A549 (cell line): ENCODE measurements around the gene MUC21.

Experiments used
- BHLHE40 ChIP-seq: IDR thresholded peaks from 2 replicates; pipeline ENCODE4 v1.6.1; 2012; ENCODE audit warnings: low read depth, low read length, inconsistent platforms
- EP300 ChIP-seq, 2 experiments: fragments of >200 bp; sonication (Bioruptor Twin); formaldehyde crosslinking; IDR thresholded peaks; 2 replicates in 1 of 2; 3 replicates in 1 of 2; pipeline ENCODE4 v1.6.1; 2016 to 2017
- HDAC2 ChIP-seq: fragments of 200-600 bp; sonication (generic); IDR thresholded peaks from 2 replicates; pipeline ENCODE4 v1.6.1; 2016
- MAFK ChIP-seq: fragments of 450-650 bp; IDR thresholded peaks from 2 replicates; pipeline ENCODE4 v1.6.1; 2014; ENCODE audit not compliant: partially characterized antibody
- POLR2A ChIP-seq: IDR thresholded peaks from 2 replicates; pipeline ENCODE4 v1.6.1; 2012; ENCODE audit warnings: mild to moderate bottlenecking, low read length
- RNF2 ChIP-seq: fragments of 200-600 bp; sonication (generic); IDR thresholded peaks from 2 replicates; pipeline ENCODE4 v1.6.1; 2016; ENCODE audit warnings: low read depth, mild to moderate bottlenecking, antibody characterized with exemption, moderate library complexity, borderline replicate concordance
- SREBF2 ChIP-seq: fragments of 450-650 bp; IDR thresholded peaks from 2 replicates; pipeline ENCODE4 v1.6.1; 2014; ENCODE audit warnings: mild to moderate bottlenecking, moderate library complexity
- ZC3H11A ChIP-seq: fragments of 450-650 bp; IDR thresholded peaks from 2 replicates; pipeline ENCODE4 v1.6.1; 2014; ENCODE audit warnings: antibody characterized with exemption, mild to moderate bottlenecking
- TF ChIP-seq, protein P1 (sequence below): fragments of >200 bp; sonication (Bioruptor Twin); formaldehyde crosslinking; IDR thresholded peaks from 3 replicates; pipeline ENCODE4 v1.5.1; 2016
- TF ChIP-seq, protein P2 (sequence below): fragments of 200-600 bp; sonication (generic); IDR thresholded peaks from 2 replicates; pipeline ENCODE4 v1.6.1; 2016; ENCODE audit warnings: antibody characterized with exemption, mild to moderate bottlenecking, moderate library complexity

DNA sequence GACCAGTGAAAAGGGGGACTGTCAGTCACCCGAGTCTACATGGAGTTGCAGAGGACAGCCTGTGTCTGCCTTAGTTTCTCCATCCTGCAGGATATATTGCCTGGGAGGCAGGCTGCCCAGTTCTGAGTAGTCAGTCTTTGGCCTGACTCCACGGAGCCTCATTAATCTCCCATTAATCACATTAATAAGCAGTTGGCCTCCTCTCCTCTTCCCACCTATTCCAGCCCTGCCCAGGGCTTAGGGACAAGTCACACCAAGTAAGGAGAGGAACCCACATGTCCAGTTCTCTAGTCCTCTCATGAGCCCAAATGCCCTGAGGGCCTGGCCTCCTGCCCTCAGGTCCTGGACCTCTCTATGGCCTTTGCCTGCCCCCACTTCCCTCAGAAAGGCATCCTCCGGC, 44.0 kb upstream of the MUC21 start:
- TF ChIP-seq ZC3H11A = no peak
- TF ChIP-seq, protein P1, sequence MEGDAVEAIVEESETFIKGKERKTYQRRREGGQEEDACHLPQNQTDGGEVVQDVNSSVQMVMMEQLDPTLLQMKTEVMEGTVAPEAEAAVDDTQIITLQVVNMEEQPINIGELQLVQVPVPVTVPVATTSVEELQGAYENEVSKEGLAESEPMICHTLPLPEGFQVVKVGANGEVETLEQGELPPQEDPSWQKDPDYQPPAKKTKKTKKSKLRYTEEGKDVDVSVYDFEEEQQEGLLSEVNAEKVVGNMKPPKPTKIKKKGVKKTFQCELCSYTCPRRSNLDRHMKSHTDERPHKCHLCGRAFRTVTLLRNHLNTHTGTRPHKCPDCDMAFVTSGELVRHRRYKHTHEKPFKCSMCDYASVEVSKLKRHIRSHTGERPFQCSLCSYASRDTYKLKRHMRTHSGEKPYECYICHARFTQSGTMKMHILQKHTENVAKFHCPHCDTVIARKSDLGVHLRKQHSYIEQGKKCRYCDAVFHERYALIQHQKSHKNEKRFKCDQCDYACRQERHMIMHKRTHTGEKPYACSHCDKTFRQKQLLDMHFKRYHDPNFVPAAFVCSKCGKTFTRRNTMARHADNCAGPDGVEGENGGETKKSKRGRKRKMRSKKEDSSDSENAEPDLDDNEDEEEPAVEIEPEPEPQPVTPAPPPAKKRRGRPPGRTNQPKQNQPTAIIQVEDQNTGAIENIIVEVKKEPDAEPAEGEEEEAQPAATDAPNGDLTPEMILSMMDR = no peak
- TF ChIP-seq SREBF2 = no peak
- TF ChIP-seq HDAC2 = no peak
- no peak for TF ChIP-seq EP300 (IDR thresholded peaks at IDR 0.05)
- TF ChIP-seq, protein P2, sequence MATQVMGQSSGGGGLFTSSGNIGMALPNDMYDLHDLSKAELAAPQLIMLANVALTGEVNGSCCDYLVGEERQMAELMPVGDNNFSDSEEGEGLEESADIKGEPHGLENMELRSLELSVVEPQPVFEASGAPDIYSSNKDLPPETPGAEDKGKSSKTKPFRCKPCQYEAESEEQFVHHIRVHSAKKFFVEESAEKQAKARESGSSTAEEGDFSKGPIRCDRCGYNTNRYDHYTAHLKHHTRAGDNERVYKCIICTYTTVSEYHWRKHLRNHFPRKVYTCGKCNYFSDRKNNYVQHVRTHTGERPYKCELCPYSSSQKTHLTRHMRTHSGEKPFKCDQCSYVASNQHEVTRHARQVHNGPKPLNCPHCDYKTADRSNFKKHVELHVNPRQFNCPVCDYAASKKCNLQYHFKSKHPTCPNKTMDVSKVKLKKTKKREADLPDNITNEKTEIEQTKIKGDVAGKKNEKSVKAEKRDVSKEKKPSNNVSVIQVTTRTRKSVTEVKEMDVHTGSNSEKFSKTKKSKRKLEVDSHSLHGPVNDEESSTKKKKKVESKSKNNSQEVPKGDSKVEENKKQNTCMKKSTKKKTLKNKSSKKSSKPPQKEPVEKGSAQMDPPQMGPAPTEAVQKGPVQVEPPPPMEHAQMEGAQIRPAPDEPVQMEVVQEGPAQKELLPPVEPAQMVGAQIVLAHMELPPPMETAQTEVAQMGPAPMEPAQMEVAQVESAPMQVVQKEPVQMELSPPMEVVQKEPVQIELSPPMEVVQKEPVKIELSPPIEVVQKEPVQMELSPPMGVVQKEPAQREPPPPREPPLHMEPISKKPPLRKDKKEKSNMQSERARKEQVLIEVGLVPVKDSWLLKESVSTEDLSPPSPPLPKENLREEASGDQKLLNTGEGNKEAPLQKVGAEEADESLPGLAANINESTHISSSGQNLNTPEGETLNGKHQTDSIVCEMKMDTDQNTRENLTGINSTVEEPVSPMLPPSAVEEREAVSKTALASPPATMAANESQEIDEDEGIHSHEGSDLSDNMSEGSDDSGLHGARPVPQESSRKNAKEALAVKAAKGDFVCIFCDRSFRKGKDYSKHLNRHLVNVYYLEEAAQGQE = no peak
- TF ChIP-seq POLR2A = no peak
- TF ChIP-seq MAFK = no peak
- no peak for TF ChIP-seq RNF2
- no peak for TF ChIP-seq BHLHE40
